Germinal center (tissue), 1 donor: ENCODE data around the gene JPH3.
"Not testable (repeated sequence)": the region's sequence is repeated elsewhere in the genome, so short reads cannot be mapped to it uniquely, and the experiment has no call there.

ENCODE experiments used
- DNase-seq: peaks from one replicate; pipeline ENCODE4 v3.0.0; 2012; ENCODE audit warnings: mixed read lengths, low spot score

The JPH3 gene

DNA sequence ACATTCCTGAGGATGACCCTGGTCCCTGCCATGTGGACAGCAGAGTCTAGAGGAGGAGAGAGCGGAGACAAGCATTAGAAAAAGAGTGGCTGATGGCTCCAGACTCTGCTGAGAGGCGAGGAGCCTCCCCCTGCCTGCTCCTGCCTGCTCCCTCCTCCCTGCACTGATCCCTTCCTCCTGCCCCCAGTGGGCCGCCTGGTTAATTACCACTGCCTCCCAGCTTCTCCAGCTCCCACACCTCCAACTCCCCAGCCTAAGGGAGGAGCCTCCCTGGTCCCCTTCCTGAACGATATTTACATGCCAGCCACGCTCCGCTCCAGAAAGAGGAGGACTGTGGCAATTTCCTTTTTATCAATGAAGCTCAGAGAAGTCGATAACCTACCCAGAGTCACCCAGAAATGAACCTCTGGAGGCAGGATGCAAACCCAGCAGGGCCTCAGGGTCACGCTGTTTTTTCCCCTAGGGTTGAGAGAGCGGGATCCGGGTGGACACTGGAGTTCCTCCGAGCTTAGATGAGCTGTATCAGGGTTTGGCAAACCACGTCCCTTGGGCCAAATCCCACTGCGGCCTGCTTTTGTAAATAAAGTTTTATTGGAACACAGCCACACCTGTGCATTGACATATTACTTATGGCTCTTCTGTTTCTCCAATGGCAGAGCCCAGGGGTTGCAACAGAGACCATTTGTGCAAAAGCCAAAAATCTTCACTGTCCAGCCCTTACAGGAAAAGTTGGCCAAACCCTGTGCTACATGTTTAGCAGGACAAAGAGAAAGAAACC, 27.1 kb upstream of the JPH3 start:
- no peak for DNase-seq

DNA sequence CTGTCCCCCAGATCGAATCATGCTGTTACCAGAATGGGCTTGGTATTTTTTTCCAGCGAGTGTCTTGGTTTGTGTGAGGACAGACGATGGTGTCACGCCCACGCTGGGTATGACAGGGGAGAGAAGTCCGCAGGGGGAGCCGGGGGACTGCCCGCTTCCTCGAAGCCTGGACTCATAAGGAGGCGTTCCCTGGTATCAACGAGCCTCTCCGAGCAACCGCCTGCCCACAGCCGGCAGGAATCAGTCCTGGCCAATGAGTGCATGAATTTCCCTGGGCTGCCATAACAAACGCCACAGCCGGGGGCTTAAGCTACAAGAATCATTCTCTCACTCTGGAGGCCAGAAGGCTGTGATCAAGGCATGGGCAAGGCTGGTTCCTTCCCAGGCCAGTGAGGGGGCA, 26.1 kb upstream of the JPH3 start:
- DNase-seq: no peak

DNA sequence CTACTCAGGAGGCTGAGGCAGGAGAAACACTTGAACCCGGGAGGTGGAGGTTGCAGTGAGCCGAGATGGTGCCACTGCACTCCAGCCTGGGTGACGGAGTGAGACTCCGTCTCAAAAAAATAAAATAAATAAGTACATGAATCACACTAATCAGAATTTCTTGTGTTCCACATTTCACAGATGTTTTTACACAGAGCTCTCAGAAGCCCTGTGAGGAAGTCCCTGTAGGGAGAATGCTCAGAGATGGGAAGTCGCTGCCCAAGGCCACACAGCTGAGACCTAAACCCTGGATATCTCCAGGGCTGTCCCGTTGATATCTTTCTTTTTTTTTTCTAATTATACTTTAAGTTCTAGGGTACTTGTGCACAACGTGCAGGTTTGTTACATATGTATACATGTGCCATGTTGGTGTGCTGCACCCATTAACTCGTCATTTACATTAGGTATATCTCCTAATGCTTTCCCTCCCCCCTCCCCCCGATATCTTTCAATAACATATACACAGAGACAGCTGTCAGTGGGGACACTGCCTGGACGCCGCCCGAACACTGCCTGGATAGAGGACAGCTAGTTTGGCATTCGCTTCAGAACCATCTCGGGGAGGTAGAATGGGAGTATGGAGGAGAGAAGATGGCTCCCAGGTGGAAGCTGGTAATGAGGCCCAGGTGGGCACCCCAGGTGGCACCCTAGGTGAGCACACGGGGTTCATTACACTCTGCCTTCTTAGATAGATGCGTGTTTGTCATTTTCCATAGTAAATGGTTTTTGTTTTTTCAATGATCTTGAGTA, 24.0 kb upstream of the JPH3 start:
- DNase-seq: not testable (repeated sequence)

DNA sequence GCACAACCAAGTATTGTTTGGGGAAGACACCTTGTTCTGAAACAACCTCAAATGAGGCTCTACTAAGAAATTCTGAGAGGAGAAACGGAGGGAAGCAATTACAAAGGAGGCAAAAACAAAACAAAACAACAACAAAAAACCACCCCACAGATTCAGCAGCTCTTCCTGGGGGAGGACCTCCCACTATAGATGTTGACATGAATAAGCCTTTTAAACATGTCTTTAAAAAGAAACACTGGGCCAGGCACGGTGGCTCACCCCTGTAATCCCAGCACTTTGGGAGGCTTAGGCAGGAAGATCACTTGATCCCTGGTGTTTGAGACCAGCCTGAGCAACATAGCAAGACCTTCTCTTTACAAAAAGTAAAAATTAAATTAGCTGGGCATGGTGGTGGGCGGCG, 22.6 kb upstream of the JPH3 start:
- DNase-seq: no peak

DNA sequence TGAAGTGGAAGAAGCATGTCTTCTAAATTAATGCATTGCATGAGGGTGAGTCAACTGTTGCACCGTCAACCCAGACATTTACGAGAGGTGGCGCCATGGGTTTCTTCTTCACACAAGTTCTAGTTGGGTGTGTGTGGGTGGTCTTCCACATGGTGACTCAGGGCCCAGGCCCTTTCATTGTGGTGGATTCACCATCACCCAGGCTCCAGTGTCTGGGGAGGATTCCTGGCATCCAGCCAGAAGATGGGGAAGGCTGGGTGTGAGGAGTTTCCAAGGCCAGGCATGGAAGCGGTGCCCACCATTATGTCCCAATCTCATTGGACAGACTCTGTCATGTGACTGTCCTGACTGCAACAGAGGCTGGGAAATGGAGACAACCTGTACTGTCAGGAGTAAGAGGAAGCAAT, 21.4 kb upstream of the JPH3 start:
- no peak for DNase-seq

DNA sequence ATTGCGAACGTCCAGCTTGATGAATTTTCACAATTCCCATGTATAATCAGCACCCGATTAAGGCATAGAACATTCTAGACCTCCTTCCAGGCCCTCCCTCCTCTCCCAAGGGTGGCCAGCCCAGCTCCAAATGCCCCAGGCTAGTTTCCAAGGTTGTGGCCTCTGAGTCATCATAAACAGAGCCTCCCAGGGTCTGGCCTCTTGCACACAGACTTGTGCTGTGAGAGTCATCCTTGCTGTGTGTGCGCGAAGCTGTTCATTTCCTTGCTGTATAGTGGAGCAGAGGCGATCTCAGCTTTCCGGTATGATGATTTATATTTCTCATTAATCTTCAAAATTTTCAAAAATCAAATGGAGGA, 20.5 kb upstream of the JPH3 start:
- no peak for DNase-seq

DNA sequence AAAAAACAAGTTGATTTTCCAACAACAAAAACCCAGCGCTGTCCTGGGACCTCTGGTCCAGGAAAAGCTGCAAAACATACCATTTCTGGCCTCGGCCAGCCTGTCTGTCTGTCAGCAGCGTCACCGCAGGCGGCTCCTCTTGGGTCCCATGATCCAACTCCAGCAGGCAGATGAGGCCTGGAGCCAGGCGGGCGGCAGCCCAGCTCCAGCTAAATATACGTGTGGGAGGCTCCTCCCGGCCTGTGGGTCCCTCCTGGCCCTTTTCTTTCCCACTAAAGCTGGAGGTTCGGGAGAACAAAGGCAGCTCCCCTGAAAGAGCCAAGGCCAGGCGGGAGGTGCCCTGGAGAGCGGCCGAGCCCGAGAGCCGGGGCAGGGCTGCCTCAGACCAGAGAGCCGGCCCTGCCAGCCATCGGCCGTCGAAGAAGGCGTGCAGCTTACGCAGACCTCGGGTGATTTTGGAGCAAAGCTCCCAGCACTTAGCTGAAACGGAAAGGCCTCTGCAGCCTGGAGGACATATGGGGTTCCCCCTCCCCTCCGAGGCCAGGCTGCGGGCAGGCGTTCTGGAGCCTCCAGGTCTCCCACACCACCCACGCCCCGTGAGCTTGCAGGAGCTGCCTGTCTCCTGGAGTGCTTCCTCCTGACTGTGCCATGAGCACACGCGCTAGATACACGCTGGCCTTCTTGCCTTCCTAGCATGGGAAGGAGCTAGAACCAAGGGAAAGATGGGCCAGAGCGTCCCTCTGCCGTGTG, 19.9 kb upstream of the JPH3 start:
- no peak for DNase-seq

DNA sequence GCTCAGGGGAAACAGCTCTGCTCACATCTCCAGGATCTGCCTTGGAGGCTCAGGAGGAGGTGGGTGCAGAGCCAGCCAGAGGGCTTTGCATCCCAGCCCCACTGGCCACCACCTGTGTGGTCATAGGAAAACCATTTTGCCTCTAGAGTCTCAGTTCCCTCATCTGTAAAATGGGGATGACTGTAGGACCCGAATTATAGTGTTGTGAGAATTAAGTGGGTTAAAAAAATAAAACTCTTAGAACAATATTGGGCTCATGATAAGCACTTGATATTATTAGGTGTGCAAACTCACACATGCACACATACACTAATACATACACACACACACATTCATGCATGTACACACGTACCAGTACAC, 19.4 kb upstream of the JPH3 start:
- DNase-seq: no peak

DNA sequence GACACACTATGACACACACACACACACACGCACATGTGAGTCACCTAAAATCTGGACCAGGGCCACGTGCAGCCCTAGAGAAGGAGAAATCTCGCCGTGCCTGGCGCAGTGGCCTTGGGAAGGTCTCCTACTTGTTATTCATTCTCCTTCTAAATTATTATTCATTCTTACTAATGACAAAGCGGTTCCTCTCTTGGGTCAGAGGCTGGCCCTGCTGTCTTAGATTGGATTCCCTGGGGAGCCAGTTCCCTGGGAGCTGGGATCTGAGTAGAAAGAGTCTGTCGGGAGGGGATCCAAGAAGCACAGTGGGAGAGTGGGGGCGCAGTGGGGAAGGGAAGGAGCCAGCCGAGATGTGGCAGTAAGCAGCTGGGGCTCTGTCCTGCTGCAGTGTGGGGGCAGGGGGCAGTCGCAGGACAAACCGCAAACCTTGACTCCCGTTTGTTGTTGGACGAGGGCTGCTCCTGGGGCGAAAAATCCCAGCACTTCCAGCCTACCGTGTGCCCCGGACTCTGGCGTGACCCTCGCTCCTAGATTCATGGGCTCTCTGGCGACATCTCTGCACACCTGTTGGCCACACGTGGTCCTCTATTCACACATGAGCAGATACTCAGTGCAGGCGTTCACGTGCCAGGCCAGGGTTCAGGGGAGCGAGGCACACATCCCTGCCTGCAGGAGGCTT, 18.7 kb upstream of the JPH3 start:
- no peak for DNase-seq

DNA sequence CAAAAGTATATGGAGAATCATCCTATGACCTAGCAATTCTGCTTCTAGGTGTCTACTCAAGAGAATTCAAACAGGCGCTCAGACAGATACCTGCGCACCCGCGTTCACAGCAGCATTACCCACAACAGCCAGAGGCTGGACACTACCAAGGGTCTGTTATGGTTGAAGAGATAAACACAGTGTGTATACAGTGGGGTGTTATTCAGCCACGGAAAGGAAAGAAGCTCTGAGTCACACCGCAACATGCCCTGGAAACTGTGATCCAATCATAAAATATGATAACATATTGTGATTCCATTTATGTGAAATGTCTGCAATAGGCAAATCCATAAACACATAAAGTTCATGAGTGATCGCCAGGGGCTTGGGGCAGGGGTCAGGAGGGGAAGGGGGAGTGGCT, 18.0 kb upstream of the JPH3 start:
- DNase-seq: no peak

DNA sequence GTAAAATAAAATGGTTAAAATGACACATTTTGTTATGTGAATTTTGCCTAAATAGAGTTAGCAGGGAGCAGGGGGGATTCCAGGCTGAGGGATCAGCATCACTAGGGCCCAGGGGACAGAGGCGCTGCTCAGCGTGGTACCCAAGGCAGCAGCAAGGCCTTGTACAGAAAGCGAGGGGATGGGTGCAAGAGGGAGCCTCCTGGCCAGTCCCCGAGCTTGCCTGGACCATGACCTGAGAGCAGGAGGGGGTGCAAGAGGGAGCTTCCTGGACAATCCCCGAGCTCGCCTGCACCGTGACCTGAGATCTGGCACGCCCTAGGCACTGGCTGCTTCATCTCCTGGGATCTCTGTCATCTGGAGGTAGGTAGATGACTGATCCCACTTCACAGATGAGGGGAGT, 17.3 kb upstream of the JPH3 start:
- no peak for DNase-seq

DNA sequence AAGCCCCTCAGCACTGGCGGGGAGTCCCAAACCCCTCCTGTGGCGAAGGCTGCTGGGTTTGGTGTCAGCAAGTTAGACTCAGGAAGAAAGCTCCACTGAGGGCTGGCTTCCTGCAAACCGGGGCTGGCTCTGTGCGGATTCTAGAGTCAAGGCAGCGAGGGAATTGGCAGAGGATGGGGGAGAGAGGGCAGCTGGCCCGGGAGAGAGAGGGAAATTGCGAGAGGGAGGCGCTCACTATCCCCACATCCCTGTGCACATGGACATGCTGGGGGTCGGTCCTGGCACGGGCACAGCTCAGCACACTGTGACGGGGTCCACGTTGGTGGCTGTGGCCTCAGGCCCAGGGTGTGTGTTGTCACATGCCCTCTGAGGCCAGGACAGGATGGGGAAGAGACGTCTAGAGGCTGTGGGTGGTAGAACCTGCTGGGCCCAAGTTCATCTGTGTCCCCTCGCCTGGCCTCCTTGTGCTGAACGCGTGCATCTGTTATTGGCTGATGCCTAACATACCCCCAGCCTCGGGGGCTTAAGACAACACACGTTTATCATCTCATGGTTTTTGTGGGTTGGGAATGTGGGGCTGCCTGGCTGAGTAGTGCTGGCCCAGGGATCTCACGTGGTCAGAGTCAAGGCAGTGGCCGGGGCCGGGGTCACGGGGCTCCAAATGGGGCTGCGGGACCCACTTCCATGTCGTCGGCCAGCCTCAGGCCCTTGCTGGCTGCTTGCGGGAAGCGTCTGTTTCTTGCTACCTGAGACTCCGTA, 16.7 kb upstream of the JPH3 start:
- no peak for DNase-seq

DNA sequence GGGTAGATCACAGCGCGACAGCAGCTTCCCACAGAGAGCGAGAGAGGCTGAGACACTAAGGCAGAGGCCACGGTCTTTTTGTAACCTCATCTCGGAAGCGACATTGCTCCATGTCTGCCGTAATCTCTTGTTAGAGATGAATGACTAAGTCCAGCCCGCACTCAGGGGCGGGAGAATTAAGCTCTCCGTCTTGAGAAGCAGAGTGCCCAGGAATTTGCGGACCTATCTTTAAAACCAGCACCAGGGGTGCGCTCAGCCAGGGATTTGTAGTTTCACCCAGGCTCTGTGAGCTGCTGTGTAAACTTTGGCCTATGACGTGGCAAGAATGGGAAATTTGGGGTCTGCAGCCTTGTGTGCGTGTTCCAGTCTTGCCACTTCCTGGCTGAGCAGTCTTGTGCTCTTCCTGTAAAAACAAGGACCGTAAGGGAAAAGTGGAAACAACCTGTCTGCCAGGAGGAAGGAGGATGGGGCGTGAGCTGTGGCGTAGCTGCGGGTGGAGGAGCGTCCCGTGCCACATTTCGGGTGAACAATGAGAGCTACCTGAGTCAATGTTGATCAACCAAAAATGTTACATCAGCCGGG, 16.0 kb upstream of the JPH3 start:
- DNase-seq: no peak

DNA sequence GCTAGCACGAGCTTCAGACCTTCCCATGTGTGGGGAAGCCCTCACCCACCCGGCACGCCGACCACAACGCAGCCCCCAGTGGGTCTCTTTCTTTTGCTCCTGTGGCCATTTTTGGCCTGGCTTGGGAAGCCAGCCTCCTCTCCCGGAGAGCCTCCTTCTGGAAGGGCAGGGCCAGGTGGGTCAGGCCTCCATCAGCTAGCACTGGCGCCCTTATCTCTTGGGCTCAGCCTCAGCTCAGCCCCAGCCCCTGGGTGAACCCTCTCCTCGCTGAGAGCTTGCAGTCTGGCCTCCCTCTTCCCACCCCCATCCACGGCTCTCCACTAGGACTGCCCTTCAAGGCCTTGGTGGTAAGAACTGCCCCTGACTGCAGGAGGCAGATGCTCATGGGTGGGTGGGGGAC, 14.7 kb upstream of the JPH3 start:
- DNase-seq: no peak

DNA sequence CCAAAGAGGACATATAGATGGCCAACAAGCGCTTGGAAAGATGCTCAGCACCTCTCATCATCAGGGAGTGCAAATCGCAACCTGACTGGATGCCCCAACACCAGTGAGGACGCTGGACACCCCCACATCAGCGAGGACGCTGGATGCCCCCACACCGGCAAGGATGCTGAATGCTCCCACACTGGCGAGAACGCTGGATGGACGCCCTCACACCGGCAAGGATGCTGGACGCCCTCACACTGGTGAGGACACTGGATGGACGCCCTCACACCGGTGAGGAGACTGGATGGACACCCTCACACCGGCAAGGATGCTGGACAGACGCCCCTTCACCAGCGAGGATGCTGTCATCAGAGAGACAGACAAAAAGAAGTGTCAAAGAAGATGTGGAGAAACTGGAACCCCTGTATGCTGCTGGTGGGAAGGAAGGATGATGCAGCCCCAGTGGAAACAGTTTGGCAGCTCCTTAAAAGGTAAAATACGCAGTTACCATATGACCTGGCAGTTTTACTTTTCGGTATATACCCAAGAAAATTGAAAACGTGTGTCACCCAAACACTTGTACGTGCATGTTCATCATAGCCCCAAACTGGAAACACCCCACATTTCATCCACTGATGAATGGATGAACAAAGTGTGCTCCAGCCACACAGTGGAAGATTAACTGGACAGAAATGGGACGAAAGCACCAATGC, 10.1 kb upstream of the JPH3 start:
- no peak for DNase-seq

DNA sequence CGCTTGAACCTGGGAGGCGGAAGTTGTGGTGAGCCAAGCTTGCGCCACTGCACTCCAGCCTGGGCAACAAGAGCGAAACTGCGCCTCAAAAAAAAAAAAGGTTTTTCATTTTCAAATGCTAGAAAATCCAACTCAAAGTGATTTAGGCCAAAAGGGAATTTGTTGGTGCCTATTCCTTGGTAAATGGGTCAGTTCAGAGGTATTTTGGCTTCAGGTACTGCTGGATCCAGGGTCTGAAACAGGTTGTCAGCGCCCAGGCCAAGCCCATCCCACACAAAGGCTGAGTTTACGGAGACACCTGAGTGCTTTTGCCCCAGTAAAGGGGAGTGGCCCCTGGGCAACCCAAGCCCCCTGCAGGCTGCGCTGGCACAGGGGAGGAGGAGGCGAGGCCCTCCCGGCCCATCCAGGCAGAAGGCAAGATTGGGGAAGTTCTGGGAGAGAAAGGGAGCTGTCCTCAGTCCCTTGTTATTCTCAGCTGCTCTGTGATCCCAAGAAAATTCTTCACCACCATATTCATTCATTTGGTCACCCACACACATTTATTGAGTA, 8.5 kb upstream of the JPH3 start:
- DNase-seq: no peak

DNA sequence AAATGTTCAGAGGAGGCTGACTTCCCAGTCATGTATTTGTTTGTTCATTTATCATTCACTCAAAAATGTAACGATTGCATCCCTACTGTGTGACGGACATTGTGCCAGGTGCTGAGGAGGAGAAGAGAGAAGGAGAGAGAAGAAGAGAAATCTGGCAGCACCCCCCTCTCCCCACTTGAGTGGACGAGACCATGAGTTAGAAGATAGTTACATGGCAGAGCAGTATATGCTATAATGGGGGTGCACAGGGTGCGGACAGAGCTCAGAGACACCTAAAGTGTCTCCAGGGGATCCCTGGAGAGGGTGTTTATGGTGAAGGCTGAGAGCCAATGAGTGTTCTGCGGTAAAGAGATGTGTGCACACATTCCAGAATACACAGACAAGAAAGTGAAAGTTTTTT, 6.6 kb upstream of the JPH3 start:
- DNase-seq: no peak

DNA sequence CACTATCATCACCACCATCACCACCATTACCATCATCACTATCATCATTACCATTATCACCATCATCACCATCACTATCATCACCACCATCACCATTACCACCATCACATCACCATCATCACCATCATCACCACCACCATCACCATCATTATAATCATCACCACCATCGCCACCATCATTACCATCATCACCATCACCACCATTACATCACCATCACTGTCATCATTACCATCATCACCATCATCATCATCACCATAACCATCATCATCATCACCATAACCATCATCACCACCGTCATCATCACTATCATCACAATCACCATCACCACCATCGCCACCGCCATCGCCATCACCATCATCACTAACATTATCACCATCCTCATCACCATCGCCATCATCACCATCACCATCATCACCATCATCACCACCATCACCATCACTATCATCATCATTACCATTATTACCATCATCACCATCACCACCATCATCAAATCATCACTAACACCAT, 4.9 kb upstream of the JPH3 start:
- no peak for DNase-seq

DNA sequence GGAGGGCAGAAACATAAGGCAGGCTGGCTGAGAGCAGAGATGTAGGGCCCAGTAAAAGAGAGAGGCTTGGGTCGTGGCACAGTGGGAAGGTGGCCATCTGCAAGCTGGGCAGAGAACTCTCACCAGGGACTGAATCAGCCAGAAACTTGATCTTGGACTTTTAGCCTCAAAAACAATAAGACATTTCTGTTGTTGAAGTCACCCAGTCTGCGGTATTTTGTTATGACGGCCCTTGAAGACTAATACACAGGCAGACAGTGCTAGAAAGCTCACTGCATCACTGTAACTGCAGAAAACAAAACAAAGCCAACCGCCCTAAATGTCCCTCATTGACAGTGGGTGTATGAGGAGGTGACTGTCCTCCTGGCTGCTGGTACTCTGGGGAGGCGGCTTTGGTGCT, 3.9 kb upstream of the JPH3 start:
- DNase-seq: no peak

DNA sequence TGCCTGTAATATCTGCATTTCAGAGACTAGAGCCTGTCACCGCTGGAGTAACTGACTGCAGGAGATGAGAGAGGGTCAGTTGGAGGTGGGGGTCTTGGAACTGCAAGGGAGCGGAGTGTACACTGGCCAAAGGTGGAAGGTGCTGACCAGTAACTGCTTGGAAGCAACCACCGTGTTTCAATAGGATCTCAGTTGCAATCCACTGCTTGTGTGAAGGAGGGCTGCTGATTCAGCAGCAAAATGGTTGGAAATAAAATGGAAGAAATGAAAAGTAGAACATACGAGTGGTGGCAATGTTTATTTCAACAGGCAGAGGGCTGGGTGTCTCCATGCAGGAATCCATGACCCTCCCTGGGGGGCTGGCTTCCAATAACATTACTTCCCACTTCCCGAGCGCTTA, 2.1 kb upstream of the JPH3 start:
- no peak for DNase-seq
